Hindlimb muscle (tissue), 1 donor: ENCODE measurements around the gene TMEM97. TPM values are rescaled to one million over a fixed set of nuclear protein-coding genes. Genes with fewer than 3 reads are reported as not detected.
"Not testable (repeated sequence)": the region's sequence is repeated elsewhere in the genome, so short reads cannot be mapped to it uniquely, and the experiment has no call there.

ENCODE experiments used
- DNase-seq: peaks from one replicate; pipeline ENCODE4 v3.0.0-alpha.2; 2013
- polyA plus RNA-seq: library from polyadenylated mRNA; unstranded; fragments of 120-200 nt; gene quantifications from one replicate; pipeline ENCODE4 v1.2.1, GENCODE V29; 2013; ENCODE audit not compliant: insufficient read length

The TMEM97 gene
- polyA plus RNA-seq, 1 donor, result 16.1 TPM

DNA sequence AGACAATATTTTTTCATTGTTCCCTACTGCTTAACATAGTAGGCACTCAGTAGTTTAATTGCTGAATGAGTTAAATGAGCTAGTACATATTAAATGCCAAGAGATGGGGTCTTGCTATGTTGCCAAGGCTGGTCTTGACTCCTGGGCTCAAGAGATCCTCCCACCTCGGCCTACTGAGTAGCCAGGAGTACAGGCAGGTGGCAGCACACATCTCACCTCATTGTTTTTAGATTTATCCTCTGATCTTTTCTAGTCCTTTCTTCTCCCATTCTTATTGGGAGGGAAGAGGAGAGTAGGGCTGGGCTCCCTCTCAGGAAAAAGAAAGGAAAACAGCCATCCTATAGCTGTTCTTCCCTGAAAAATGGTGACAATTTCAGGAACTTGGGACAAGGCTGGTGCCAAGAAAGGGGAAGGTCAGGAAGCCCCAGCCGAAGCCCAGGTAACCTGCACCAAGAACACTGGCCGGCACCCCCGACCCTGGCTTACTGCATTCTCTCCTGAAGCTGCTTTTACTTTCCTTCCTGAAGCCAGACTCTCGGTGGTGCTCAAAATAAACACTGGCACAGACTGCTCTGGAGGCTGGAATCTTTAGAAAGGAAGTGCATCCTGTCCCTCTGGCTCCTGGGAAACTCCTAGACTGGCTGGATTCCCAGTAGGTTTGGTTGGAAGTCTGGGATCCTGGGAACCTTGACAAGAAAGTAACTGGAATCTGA, 19.2 kb downstream of the TMEM97 start:
- DNase-seq, result no peak

DNA sequence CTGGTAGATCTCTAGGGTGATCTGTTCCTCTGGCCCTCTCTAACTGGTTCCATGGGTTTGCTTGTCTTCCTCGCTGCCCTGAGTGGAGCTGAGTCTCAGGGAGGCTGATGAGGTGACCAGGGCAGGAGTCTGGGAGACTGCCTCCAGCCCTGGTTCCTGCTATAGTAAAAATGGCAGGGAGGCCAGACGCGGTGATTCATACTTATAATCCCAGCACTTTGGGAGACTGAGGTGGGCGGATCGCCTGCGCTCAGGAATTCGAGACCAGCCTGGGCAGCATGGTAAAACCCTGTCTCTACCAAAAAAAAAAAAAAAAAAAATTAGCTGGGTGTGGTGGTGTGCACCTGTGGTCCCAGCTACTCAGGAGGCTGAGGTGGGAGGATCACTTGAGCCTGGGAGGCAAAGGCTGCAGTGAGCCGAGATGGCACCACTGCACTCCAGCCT, 19.8 kb downstream of the TMEM97 start:
- DNase-seq, result not testable (repeated sequence)

DNA sequence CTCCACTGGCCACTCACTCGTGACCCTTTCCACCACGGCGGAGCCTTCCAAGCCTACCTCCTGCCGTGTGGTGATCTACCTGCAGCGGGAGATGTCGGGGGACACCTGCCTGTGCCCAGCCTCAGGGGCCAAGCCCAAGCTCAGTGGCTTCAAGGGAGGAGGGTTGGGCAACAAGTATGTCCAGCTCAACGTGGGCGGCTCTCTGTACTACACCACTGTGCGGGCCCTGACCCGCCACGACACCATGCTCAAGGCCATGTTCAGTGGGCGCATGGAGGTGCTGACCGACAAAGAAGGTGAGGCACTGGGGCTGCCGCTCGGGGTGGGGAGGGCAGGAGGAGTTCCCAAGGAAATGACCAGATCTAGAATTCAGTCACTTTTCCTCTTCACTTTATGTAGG, 20.4 kb downstream of the TMEM97 start:
- no peak for DNase-seq

- no peak for DNase-seq
These were observed 21.4 kb downstream of the TMEM97 start for GRCh38 chr17:28340374-28340773.

DNA sequence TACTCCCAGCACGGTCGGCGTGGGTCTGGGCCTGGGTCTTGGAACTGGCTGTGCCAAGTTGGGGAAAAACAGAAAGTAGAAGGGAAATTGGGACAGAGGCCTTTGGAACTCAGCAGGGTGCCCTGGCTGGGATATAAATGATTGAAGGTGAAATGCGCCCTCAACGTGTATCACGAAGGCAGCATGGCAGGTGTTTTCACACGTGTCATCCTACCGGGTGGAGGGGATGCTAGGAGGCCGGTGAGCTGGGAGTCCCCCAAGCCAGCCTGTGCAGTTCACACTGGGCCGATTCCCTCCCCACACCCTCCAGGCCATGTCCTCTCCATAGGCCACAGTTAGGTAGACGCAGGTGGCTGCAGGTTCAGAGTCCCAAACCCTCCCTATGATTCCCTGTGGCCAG, 22.5 kb downstream of the TMEM97 start:
- no peak for DNase-seq

DNA sequence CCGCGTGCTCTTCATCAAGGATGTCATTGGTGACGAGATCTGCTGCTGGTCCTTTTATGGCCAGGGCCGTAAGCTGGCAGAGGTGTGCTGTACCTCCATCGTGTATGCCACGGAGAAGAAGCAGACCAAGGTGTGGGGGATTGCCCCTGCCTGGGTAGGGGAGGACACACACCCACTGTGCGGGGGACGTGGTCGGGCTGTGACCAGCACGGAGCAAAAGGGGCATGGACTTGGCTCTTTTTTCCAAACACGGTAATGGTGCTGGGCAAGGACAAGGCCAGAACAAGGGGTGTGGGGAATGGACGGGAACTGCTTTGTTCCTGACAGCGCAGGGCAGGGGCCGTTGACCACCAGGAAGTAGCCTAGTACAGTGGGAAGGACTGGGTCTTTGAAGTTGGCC, 23.3 kb downstream of the TMEM97 start:
- no peak for DNase-seq

GRCh38 chr17:28343491-28343932, 24.5 kb downstream of the TMEM97 start:
- no peak for DNase-seq

- DNase-seq, result no peak
These were observed 25.0 kb downstream of the TMEM97 start for GRCh38 chr17:28344011-28344410.

DNA sequence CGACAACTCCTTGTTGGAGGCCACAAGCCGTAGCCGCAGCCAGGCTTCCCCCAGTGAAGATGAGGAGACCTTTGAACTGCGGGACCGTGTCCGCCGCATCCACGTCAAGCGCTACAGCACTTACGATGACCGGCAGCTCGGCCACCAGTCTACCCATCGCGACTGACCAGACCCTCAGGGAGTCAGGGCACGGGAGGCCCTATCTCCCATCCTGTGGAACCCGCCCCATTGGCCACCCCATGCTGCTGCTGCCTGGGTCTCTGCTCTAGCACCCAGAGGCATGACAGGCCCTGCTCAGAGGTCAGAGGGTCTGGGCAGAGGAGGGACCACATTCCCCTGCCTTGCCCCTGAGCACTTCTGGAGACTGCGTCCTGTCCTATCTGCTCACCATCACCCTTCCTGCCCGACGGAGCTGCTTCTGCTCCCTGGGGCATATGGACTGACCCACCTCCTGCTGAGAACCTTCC, 25.5 kb downstream of the TMEM97 start:
- no peak for DNase-seq

- DNase-seq, result no peak
These were observed 26.6 kb downstream of the TMEM97 start for GRCh38 chr17:28345419-28346198.

DNA sequence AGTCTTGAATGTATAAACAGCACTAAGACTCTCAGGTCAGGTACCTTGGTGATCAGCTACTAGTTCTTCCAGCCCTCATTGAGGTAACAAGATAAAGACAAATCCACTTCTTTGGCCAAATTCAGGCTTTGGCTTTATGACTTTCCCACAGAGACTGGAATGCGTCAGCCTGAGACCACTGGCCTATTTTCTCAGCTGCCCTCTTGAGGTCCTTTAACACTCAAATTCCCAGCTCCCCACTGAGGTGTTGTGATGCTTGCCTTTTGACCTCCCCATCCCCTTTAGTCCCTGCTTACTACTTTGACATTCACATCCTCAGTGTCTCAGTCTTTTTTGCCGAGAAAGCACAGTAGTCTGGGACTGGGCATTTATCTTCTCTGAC, 27.2 kb downstream of the TMEM97 start:
- no peak for DNase-seq

DNA sequence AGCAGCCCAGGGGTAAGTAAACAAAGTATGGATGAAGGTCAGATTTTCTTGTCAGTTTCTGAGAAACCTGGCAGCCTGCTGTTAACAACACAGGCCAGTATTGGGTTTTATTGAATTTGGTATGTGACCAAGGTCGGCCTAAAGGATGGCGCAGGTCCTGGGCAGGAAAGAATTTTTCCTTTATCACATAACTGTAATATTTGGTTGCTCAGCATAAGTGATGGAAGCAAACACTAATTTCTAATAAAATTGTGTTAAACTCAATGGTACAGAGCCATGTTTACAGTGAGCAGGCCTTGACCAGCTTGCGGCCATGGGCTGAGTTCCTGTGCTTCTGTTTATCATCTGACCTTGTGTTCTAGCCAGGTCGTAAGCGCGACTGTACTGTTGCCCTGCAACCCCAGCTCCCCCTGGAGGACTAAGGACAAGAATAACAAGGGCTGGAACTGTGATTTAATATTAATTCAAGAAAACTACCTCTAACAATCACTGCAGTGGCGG, 27.8 kb downstream of the TMEM97 start:
- DNase-seq, result no peak

DNA sequence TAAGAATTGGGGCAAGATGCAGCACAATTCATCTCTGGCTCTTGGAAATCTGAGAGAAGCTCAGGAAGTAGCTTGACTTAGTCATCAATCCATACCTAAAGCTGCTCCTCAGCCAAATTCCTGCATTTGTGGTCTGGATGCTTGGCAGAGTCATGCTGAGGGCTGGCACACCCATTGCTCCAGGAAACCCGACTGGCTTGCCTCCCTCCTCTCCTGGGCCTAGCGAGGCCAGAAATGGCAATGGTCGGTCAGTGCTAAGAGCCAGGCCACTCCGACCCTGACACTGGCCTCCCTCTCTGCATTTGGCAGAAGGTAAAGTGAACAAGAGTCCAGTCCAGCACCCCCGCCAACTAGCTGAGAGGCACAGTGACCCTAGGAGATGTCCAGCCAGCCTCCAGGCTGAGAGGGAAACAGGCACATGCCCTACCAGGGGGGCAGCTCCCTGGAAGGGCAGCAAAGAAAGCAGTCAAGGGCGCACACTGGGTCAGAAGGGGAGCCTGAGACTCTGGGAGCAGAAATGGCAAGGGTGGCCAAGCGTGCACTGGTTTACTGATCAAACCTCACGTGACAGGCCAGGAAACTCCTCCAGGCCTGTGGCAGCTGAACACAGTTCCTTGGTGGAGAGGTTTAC, 28.4 kb downstream of the TMEM97 start:
- DNase-seq, result no peak

DNA sequence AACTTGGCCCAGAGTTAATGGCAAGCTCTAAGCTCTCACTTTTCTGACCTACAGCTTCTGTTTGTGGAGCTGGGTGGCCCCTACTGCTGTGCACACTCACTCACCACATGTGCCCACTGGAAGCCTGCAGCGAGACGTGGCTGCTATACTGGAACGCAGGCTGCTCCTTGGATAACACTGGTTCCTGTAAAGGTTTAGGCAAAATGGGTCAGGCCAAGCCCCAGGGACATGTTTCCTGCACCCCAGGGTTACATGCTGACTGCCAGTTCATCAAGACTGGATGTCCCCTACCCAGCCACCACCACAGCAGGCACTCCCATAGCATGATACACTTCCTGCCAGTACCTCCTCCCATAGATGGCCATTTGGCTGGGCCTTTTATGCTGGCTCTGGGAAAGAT, 30.0 kb downstream of the TMEM97 start:
- DNase-seq, result no peak

DNA sequence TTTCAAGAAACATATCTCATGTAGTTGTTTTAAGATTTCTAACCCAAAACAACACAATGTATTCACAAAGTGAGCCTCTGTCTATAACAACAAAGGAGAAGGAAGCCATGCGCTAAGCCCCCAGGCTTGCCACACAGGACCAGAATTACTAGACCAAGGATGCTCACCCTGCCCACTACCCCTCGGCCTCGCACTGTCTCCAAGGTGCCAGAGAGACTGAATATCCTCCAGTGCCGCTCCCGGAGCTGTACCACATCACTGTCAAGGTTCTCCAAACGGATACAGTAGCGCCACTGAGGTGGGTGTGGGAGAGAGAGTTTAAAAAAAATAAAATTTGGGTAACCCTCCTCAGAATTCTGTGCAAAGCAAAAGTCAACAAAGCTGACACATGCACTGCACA, 31.3 kb downstream of the TMEM97 start:
- no peak for DNase-seq

DNA sequence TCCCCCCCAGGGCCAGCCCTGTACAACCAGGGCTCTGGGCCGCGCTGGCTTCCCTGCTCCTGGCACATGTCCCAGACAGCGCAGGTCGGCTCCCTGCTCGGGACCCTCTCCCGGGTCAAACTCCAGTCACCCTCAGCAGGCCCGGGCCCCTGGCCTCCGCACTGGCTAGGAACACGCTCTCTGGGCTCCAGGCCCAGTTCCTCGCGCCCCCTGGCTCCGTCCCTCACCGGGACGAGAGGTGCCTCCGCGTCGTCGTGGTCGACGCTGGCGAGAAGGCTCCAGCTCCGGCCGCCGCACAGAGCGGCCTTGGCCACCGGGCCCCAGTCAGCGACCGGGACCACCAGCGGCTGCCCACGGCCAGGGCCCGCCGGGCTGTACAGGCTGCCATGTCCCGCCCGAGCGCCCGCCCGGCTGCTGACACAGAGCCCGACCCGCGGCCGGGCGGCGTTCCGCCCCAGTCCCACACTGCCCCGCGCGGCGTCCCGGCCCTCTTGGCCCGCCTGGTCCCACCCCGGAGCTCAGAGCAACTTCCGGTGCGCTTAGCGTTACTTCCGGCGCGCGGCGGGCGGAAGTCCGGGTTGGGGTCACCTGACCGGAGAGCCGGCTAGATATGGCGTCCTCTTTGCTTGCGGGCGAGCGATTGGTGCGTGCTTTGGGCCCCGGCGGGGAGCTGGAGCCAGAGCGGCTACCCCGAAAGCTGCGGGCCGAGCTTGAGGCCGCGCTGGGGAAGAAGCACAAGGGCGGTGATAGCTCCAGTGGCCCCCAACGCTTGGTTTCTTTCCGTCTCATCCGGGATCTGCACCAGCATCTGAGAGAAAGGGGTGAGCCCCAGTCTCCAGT, 38.3 kb downstream of the TMEM97 start, which contains the start of gene POLDIP2:
Gene POLDIP2 (minus strand): TSS at position 467 of the 840 bp plus-strand sequence. CDS start 79 bp downstream, at position 388.
- DNase-seq, result peak; percentile 97

GRCh38 chr17:28357901-28358197, 38.8 kb downstream of the TMEM97 start:
- no peak for DNase-seq

GRCh38 chr17:28363186-28363585, 44.2 kb downstream of the TMEM97 start:
- no peak for DNase-seq

GRCh38 chr17:28363776-28364650, 45.0 kb downstream of the TMEM97 start:
- DNase-seq, result no peak

DNA sequence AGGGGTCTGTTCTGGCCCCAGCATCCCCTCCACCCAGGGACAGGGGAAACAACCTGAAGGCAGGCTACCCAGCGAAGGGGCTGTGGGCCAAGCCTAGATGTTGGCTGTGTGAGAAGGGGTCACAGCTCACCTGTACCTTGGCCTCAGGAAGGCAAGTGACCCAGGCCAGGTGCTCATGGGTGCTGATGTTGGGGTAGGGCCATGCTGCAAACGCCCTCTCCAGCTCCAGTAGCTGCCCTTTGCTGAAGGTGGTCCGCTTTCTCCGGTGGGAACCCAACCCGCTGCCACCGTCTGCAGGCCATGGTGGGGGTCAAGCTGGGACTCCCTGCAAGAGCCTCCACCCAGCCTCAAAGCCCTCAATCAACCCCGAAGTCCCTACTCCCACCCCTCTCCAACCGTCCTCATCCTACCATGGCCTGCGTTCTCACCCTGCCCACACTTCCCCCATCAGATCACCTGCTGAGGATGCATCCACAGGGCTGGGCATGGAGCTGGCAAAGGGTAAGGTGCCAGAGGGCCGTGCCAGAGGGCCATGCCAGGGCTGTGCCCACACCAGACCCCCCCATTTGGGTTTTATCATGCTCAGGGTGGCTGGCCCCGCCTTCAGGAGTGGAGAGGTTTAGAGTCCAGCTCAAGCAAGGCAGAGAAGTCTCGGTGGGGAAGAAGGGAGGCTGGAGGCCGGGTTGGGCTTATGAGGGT, 45.8 kb downstream of the TMEM97 start, which contains the start of gene SEBOX:
Gene SEBOX (minus strand): TSS at position 535 of the 699 bp plus-strand sequence. CDS start 48 bp downstream, at position 487.
- no peak for DNase-seq
